A549 (cell line): ENCODE data around the gene CNTNAP2.

Experiments
- CEBPB ChIP-seq, 2 experiments: fragments of >200 bp in 1 of 2; sonication (Bioruptor Twin) in 1 of 2; formaldehyde crosslinking in 1 of 2; IDR thresholded peaks; 2 replicates each; pipeline ENCODE4 v1.6.1; 2012 to 2016
- KDM1A ChIP-seq: fragments of 200-600 bp; sonication (generic); IDR thresholded peaks from 2 replicates; pipeline ENCODE4 v1.6.1; 2016; ENCODE audit warnings: low read depth, mild to moderate bottlenecking
- POLR2A ChIP-seq: IDR thresholded peaks from 2 replicates; pipeline ENCODE4 v1.6.1; 2012; ENCODE audit warnings: mild to moderate bottlenecking, low read length
- POLR2AphosphoS2 ChIP-seq: conservative IDR thresholded peaks from 2 replicates; pipeline ENCODE4 v1.6.1; 2012; ENCODE audit warnings: low read length, improper control_type of control experiment, inconsistent platforms
- RAD21 ChIP-seq, 2 experiments: fragments of >200 bp in 1 of 2; sonication (Bioruptor Twin) in 1 of 2; formaldehyde crosslinking in 1 of 2; IDR thresholded peaks in 1 of 2; conservative IDR thresholded peaks in 1 of 2; 2 replicates in 1 of 2; 3 replicates in 1 of 2; pipeline ENCODE4 v1.6.1; 2012 to 2018; ENCODE audit warnings: inconsistent platforms in 1 of 2
- RARB ChIP-seq: fragments of 250-450 bp; sonication (Bioruptor Pico); IDR thresholded peaks from 2 replicates; pipeline ENCODE4 v1.8.0; 2021; ENCODE audit warnings: mild to moderate bottlenecking, moderate library complexity
- REST ChIP-seq: fragments of 200-600 bp; sonication (generic); IDR thresholded peaks from 2 replicates; pipeline ENCODE4 v1.6.1; 2016; ENCODE audit warnings: antibody characterized with exemption, mild to moderate bottlenecking, moderate library complexity
- SREBF2 ChIP-seq: fragments of 450-650 bp; IDR thresholded peaks from 2 replicates; pipeline ENCODE4 v1.6.1; 2014; ENCODE audit warnings: mild to moderate bottlenecking, moderate library complexity
- TF ChIP-seq, protein P1 (sequence below): fragments of >200 bp; sonication (Bioruptor Twin); formaldehyde crosslinking; IDR thresholded peaks from 3 replicates; pipeline ENCODE4 v1.5.1; 2016

DNA sequence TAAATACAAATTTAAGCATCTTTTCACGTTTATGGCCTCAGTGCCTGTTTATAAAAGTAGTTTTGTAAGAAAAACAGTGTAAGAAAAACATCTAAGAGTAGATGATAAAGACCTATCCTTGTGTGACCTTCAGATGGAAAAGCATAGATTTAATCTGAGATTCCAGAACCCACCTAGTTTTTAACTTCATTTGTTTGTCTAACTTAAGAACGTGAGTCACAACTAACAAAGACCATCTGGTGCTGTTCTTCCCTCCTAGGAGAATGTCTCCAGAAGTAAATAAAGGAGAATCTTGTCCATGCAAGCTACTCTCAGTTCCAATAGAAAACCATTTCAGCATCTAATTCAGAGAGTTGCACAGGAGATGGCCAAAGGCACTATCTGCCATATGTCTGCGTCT is 2208.6 kb downstream of the CNTNAP2 start:
- TF ChIP-seq, protein P1, sequence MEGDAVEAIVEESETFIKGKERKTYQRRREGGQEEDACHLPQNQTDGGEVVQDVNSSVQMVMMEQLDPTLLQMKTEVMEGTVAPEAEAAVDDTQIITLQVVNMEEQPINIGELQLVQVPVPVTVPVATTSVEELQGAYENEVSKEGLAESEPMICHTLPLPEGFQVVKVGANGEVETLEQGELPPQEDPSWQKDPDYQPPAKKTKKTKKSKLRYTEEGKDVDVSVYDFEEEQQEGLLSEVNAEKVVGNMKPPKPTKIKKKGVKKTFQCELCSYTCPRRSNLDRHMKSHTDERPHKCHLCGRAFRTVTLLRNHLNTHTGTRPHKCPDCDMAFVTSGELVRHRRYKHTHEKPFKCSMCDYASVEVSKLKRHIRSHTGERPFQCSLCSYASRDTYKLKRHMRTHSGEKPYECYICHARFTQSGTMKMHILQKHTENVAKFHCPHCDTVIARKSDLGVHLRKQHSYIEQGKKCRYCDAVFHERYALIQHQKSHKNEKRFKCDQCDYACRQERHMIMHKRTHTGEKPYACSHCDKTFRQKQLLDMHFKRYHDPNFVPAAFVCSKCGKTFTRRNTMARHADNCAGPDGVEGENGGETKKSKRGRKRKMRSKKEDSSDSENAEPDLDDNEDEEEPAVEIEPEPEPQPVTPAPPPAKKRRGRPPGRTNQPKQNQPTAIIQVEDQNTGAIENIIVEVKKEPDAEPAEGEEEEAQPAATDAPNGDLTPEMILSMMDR, result no peak
- TF ChIP-seq POLR2A (no peak), SREBF2 (no peak), RAD21 (conservative IDR thresholded peaks at IDR 0.05 in 1 of 2, IDR thresholded peaks at IDR 0.05 in 1 of 2) (no peak), POLR2AphosphoS2 (no peak), REST (no peak), RARB (no peak), CEBPB (IDR thresholded peaks at IDR 0.05) (no peak), KDM1A (no peak)
